ENCODE results near the gene PTH1R.

GRCh38 chr3:46901591-46902187, 24.2 kb downstream of the PTH1R start:
- TF ChIP-seq CTCF (IDR thresholded peaks at IDR 0.05; ENCODE audit: low read depth, low read length, poor library complexity, severe bottlenecking) (no peak), EZH2phosphoT487 (IDR thresholded peaks at IDR 0.05; ENCODE audit: borderline replicate concordance, low read length) (no peak)
